ENCODE results near the gene PTPRT.

PTPRT gene

DNA sequence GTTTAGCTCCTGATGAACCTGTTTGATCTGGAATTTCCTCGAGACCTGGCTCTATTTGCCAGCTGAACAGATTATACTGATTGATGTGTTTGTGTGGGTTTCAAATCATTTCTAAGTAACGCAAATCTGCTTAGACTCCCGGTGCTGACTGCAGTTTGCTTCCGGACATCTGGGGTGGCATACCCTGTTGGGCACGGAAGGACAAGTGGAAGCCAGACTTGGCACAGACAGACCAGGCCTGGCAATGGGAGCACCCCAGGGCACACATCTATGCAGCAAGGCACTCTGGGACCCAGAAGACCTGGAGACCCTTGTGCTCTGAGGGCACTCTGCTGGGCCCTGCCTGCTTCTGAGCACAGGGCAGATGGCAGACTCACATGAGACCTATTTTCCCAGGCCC is 1137.8 kb downstream of the PTPRT start:
- no peaks in the 10 kb centered on the region for H3K36me3 ChIP-seq
- H3K27ac ChIP-seq = no peak overlapping the region
- no peak overlapping the region for H3K4me3 ChIP-seq (ENCODE audit: low read depth in 1 of 2, low read length in 1 of 2)
- no peaks in the 10 kb centered on the region for H3K4me1 ChIP-seq (ENCODE audit: control insufficient read depth in 1 of 2, insufficient read depth in 1 of 2, low read depth in 1 of 2, low read length in 1 of 2)
- no peaks in the 10 kb centered on the region for H3K27me3 ChIP-seq
- H3K9me3 ChIP-seq = no peaks in the 10 kb centered on the region
- TF ChIP-seq, protein P1, sequence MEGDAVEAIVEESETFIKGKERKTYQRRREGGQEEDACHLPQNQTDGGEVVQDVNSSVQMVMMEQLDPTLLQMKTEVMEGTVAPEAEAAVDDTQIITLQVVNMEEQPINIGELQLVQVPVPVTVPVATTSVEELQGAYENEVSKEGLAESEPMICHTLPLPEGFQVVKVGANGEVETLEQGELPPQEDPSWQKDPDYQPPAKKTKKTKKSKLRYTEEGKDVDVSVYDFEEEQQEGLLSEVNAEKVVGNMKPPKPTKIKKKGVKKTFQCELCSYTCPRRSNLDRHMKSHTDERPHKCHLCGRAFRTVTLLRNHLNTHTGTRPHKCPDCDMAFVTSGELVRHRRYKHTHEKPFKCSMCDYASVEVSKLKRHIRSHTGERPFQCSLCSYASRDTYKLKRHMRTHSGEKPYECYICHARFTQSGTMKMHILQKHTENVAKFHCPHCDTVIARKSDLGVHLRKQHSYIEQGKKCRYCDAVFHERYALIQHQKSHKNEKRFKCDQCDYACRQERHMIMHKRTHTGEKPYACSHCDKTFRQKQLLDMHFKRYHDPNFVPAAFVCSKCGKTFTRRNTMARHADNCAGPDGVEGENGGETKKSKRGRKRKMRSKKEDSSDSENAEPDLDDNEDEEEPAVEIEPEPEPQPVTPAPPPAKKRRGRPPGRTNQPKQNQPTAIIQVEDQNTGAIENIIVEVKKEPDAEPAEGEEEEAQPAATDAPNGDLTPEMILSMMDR (IDR thresholded peaks at IDR 0.05) = no peak

DNA sequence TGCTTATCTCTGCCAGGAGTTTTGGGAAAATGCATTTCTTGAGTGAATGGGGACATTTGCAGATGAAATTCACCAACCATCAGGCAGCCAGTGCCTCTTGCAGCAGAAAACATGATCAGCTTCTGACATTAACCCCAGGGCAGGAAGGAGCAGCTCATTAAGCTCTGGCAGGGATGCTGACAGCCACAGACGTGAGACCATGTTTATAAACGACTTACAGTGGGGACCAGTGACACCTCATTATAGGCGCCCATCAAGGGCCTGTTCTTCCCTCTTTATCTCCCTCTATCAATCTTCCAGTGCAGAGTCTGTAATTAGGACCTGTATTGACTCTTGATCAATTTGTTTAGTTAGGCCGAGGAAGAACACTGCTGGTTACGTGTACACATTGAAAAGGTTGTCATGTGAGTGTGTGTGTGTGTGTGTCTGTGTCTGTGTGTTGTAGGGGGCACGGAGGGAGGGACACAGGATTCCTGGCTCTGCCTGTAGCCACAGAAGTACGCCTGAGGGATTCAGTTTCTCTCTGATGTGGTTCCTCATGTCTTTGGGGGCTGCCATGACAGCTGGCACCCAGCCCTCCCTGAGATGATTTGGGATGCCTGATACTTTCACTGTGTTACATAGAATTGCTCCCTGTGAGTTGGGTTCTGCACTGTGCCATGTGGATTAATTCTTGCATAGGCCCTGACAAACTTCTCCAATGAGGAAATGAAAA is 1143.2 kb downstream of the PTPRT start:
- TF ChIP-seq, protein P1 (IDR thresholded peaks at IDR 0.05) = no peak
- H3K27ac ChIP-seq = no peak overlapping the region
- H3K9me3 ChIP-seq = no peaks in the 10 kb centered on the region
- no peaks in the 10 kb centered on the region for H3K36me3 ChIP-seq
- H3K4me1 ChIP-seq (ENCODE audit: control insufficient read depth in 1 of 2, insufficient read depth in 1 of 2, low read depth in 1 of 2, low read length in 1 of 2) = no peaks in the 10 kb centered on the region
- H3K27me3 ChIP-seq = no peaks in the 10 kb centered on the region
- H3K4me3 ChIP-seq (ENCODE audit: low read depth in 1 of 2, low read length in 1 of 2) = no peak overlapping the region

DNA sequence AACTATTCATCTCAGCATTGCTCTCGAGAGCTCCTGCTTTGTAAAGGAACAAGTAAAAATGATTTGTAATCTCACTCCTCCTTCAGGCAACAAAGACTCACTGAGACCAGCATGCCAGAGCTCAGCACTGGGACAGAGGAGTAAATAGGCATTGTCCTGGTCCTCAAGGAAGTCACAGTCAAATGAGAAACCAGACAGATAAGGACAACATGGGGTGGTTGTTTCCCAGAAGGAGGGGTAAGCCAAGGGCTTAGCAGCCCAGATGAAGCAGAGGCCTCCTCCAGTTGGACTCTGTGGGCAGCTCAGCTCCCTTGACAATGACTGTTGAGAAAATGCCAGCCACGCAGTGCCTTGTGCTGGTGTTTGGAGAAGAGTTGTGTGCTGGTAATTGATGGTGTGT is 1145.8 kb downstream of the PTPRT start:
- TF ChIP-seq, protein P1 (IDR thresholded peaks at IDR 0.05) = no peak
- H3K27me3 ChIP-seq = no peaks in the 10 kb centered on the region
- no peaks in the 10 kb centered on the region for H3K36me3 ChIP-seq
- no peak overlapping the region for H3K27ac ChIP-seq
- no peaks in the 10 kb centered on the region for H3K4me1 ChIP-seq (ENCODE audit: control insufficient read depth in 1 of 2, insufficient read depth in 1 of 2, low read depth in 1 of 2, low read length in 1 of 2)
- H3K9me3 ChIP-seq = no peaks in the 10 kb centered on the region
- no peak overlapping the region for H3K4me3 ChIP-seq (ENCODE audit: low read depth in 1 of 2, low read length in 1 of 2)

DNA sequence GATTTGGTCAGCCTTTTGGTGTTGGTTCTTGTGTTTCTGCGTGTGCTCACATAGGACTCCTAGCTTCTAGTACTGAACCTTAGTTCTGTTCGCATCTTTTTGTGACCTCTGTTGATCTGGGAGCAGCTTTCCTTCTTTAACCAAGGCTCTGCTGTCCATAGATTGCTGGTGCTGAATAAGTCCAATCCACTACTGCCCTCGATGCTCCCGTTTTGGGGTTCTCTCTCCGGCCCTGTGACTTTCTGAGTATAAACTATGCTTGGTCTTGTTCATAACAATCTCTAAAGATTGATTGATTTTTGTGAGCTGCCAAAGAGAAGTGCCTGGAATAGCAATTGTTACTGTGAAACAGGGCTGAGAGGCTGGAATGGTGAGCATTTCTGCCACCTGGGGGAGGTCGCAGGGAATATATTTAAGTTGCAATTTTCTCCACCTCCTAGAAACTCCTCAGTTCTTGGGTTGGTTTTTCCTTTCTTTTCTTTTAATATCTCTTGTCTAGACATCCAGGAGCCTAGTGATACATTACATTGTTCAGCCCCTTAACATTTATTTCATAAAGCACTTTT is 1148.6 kb downstream of the PTPRT start:
- Histone ChIP-seq H3K27ac (no peak overlapping the region), H3K27me3 (no peaks in the 10 kb centered on the region), H3K4me1 (ENCODE audit: control insufficient read depth in 1 of 2, insufficient read depth in 1 of 2, low read depth in 1 of 2, low read length in 1 of 2) (no peaks in the 10 kb centered on the region), H3K9me3 (no peaks in the 10 kb centered on the region), H3K4me3 (ENCODE audit: low read depth in 1 of 2, low read length in 1 of 2) (no peak overlapping the region), H3K36me3 (no peaks in the 10 kb centered on the region)
- TF ChIP-seq, protein P1 (IDR thresholded peaks at IDR 0.05) = no peak

DNA sequence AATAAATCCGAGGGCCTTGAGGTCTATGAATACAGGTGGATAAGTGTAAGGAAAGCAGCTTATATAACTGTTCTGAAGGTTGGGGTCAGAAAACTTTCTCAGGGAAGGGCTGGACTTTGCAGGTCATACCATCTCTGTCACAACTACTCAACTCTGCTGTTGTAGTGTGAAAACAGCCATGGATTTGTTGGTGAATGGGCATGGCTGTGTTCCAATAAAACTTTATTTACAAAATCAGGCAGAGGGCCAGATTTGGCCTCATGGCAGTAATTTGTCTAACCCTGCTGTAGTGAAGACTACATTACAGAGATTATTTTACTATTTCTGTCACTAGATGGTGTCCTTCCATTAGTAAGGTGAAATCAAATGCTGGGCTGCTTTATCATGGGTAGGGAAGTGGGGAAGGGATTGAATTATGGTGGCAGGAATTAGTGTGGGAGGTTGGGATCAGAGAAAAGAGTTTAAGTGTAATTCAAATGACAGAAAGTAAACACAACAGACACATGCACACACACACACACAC is 1161.9 kb downstream of the PTPRT start:
- Histone ChIP-seq H3K9me3 (no peaks in the 10 kb centered on the region), H3K4me3 (ENCODE audit: low read depth in 1 of 2, low read length in 1 of 2) (no peak overlapping the region), H3K27ac (no peak overlapping the region), H3K36me3 (no peaks in the 10 kb centered on the region), H3K4me1 (ENCODE audit: control insufficient read depth in 1 of 2, insufficient read depth in 1 of 2, low read depth in 1 of 2, low read length in 1 of 2) (no peaks in the 10 kb centered on the region), H3K27me3 (no peaks in the 10 kb centered on the region)
- TF ChIP-seq, protein P1 (IDR thresholded peaks at IDR 0.05) = no peak

All from neutrophil (primary cell).